ENCODE results near the gene NBPF1.
"Not testable (repeated sequence)": the region's sequence is repeated elsewhere in the genome, so short reads cannot be mapped to it uniquely, and the experiment has no call there.

DNA sequence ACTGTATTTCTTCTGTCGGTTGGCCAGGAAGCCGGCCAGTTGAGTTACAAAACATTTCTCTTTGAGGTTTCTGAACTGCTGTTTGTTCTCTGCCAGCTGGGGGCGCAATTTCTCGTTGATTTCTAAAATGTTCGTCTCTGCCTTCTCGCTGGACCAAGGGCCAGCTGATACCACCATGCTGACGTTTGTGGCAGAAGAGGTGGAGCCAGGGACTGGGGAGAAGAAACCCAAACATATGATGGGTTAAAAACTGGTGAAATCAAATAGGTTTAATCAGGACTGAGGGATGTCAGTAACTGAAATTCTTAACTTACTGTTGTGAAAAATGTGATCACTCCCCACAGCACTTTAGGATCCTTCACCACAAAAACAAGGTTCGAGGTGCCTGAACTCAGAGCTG lies 21.5 kb downstream of the NBPF1 start:
- TF ChIP-seq POLR2A, EP300 (IDR thresholded peaks at IDR 0.05): not testable (repeated sequence)
- TF ChIP-seq, protein P1, sequence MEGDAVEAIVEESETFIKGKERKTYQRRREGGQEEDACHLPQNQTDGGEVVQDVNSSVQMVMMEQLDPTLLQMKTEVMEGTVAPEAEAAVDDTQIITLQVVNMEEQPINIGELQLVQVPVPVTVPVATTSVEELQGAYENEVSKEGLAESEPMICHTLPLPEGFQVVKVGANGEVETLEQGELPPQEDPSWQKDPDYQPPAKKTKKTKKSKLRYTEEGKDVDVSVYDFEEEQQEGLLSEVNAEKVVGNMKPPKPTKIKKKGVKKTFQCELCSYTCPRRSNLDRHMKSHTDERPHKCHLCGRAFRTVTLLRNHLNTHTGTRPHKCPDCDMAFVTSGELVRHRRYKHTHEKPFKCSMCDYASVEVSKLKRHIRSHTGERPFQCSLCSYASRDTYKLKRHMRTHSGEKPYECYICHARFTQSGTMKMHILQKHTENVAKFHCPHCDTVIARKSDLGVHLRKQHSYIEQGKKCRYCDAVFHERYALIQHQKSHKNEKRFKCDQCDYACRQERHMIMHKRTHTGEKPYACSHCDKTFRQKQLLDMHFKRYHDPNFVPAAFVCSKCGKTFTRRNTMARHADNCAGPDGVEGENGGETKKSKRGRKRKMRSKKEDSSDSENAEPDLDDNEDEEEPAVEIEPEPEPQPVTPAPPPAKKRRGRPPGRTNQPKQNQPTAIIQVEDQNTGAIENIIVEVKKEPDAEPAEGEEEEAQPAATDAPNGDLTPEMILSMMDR (IDR thresholded peaks at IDR 0.05), result not testable (repeated sequence)
